ENCODE results near the gene CAMTA1. TPM values are rescaled to one million over a fixed set of nuclear protein-coding genes. Genes with fewer than 3 reads are reported as not detected.

The CAMTA1 gene
- polyA plus RNA-seq, 1 donor (not counting 4 experiments of a cell fraction or from before 2014, with no cell fraction given), result 51.4 TPM

DNA sequence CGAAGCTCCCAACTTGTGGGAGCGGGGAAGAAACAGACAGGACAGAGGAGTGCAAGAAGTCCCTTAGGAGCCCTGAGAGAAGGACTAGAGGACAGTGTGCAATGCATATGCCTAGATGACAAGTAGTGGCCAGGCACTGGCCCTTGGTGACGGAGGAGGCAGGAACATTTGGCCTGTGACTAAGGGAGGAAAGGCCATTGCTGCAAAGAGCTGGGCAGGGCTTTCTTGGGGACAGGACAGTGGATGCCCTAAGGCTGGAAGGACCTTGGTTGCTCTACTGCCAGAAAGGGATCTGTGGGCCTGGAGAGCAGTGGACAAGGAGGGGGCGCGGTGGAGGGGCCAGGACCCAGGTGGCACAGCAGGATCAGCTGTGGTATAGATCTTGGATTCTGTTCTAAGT is 481.3 kb downstream of the CAMTA1 start:
- TF ChIP-seq, protein P1, sequence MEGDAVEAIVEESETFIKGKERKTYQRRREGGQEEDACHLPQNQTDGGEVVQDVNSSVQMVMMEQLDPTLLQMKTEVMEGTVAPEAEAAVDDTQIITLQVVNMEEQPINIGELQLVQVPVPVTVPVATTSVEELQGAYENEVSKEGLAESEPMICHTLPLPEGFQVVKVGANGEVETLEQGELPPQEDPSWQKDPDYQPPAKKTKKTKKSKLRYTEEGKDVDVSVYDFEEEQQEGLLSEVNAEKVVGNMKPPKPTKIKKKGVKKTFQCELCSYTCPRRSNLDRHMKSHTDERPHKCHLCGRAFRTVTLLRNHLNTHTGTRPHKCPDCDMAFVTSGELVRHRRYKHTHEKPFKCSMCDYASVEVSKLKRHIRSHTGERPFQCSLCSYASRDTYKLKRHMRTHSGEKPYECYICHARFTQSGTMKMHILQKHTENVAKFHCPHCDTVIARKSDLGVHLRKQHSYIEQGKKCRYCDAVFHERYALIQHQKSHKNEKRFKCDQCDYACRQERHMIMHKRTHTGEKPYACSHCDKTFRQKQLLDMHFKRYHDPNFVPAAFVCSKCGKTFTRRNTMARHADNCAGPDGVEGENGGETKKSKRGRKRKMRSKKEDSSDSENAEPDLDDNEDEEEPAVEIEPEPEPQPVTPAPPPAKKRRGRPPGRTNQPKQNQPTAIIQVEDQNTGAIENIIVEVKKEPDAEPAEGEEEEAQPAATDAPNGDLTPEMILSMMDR (optimal IDR thresholded peaks at IDR 0.05 in 1 of 3, IDR thresholded peaks at IDR 0.05 in 1 of 3, conservative IDR thresholded peaks at IDR 0.05 in 1 of 3; ENCODE audit: extremely low read depth in 1 of 3, insufficient read depth in 2 of 3, low read length in 3 of 3), result no peak
- no peak for TF ChIP-seq EZH2 (IDR thresholded peaks at IDR 0.05; ENCODE audit: low read length)
- H2AFZ ChIP-seq (ENCODE audit: control insufficient read depth, low read length), result no peak overlapping the region
- no peak overlapping the region for H3K4me3 ChIP-seq (ENCODE audit: control insufficient read depth in 2 of 3, extremely low read depth in 1 of 3, insufficient read depth in 2 of 3, low read depth in 1 of 3, low read length in 3 of 3)
- H3K9ac ChIP-seq (ENCODE audit: control insufficient read depth, extremely low read depth, insufficient read depth, low read length), result peak overlapping the region; percentile 34
- no peaks in the 10 kb centered on the region for H3K79me2 ChIP-seq (ENCODE audit: control insufficient read depth, insufficient read depth, low read length)
- H3K9me3 ChIP-seq (ENCODE audit: control insufficient read depth, low read depth, low read length), result peaks cover 5% of the 10 kb centered on the region
- no peaks in the 10 kb centered on the region for H3K9me1 ChIP-seq (ENCODE audit: control insufficient read depth, extremely low read depth, insufficient read depth, low read length)
- no peaks in the 10 kb centered on the region for H3K36me3 ChIP-seq (ENCODE audit: control insufficient read depth in 2 of 2, extremely low read depth in 1 of 2, insufficient read depth in 2 of 2, low read length in 2 of 2)
- peak overlapping the region; percentile 70 for H3K27ac ChIP-seq (ENCODE audit: control insufficient read depth, insufficient read depth, low read length)
- dilution Hi-C loops (cut with MboI; ENCODE audit: extremely low pct_ligation_motif_present, low sequenced_read_pairs), result no loop called here
- no peaks in the 10 kb centered on the region for H4K20me1 ChIP-seq (ENCODE audit: control insufficient read depth, extremely low read depth, insufficient read depth, low read length)
- DNase-seq (ENCODE audit: low read depth, low spot score) (no peak), FAIRE-seq (no peak)
- peak overlapping the region; percentile 54 for H3K4me2 ChIP-seq (ENCODE audit: control insufficient read depth, extremely low read depth, insufficient read depth, low read depth, low read length)
- peaks cover 31% of the 10 kb centered on the region for H3K4me1 ChIP-seq (ENCODE audit: control insufficient read depth, extremely low read depth, insufficient read depth, low read length)
- H3K27me3 ChIP-seq (ENCODE audit: control insufficient read depth, extremely low read depth, insufficient read depth, low read length), result no peaks in the 10 kb centered on the region

GRCh38 chr1:7267493-7267892 is 482.2 kb downstream of the CAMTA1 start:
- dilution Hi-C loops (cut with MboI; ENCODE audit: extremely low pct_ligation_motif_present, low sequenced_read_pairs), result no loop called here
- Histone ChIP-seq H3K4me3 (ENCODE audit: control insufficient read depth in 2 of 3, extremely low read depth in 1 of 3, insufficient read depth in 2 of 3, low read depth in 1 of 3, low read length in 3 of 3) (no peak overlapping the region), H4K20me1 (ENCODE audit: control insufficient read depth, extremely low read depth, insufficient read depth, low read length) (no peaks in the 10 kb centered on the region), H3K9ac (ENCODE audit: control insufficient read depth, extremely low read depth, insufficient read depth, low read length) (no peak overlapping the region), H3K9me1 (ENCODE audit: control insufficient read depth, extremely low read depth, insufficient read depth, low read length) (no peaks in the 10 kb centered on the region), H3K4me2 (ENCODE audit: control insufficient read depth, extremely low read depth, insufficient read depth, low read depth, low read length) (no peak overlapping the region), H2AFZ (ENCODE audit: control insufficient read depth, low read length) (no peak overlapping the region), H3K4me1 (ENCODE audit: control insufficient read depth, extremely low read depth, insufficient read depth, low read length) (peaks cover 31% of the 10 kb centered on the region), H3K79me2 (ENCODE audit: control insufficient read depth, insufficient read depth, low read length) (no peaks in the 10 kb centered on the region), H3K36me3 (ENCODE audit: control insufficient read depth in 2 of 2, extremely low read depth in 1 of 2, insufficient read depth in 2 of 2, low read length in 2 of 2) (no peaks in the 10 kb centered on the region), H3K27me3 (ENCODE audit: control insufficient read depth, extremely low read depth, insufficient read depth, low read length) (no peaks in the 10 kb centered on the region), H3K27ac (ENCODE audit: control insufficient read depth, insufficient read depth, low read length) (no peak overlapping the region), H3K9me3 (ENCODE audit: control insufficient read depth, low read depth, low read length) (peaks cover 5% of the 10 kb centered on the region)
- no peak for FAIRE-seq
- DNase-seq (ENCODE audit: low read depth, low spot score), result peak; percentile 23
- no peak for TF ChIP-seq EZH2 (IDR thresholded peaks at IDR 0.05; ENCODE audit: low read length)
- TF ChIP-seq, protein P1 (optimal IDR thresholded peaks at IDR 0.05 in 1 of 3, IDR thresholded peaks at IDR 0.05 in 1 of 3, conservative IDR thresholded peaks at IDR 0.05 in 1 of 3; ENCODE audit: extremely low read depth in 1 of 3, insufficient read depth in 2 of 3, low read length in 3 of 3), result no peak

Measured in keratinocyte (primary cell).